OCI-LY1 (cell line): ENCODE results near the gene SYNPO2.

Source experiments
- H2AFZ ChIP-seq: fragments of 200-600 bp; sonication (generic), shearing (Covaris generic); 2 replicates; pipeline ENCODE4 v1.6.0; 2014; ENCODE audit warnings: antibody characterized with exemption, mild to moderate bottlenecking, low read length
- H3F3A ChIP-seq: fragments of 200-600 bp; sonication (generic), shearing (Covaris generic); 2 replicates; pipeline ENCODE4 v1.6.0; 2014; ENCODE audit warnings: mild to moderate bottlenecking, antibody characterized with exemption, low read length, moderate library complexity; ENCODE audit not compliant: insufficient read depth
- H3K27ac ChIP-seq: fragments of 200-600 bp; sonication (generic); 2 replicates; pipeline ENCODE4 v1.5.1; 2014; ENCODE audit warnings: low read length, mixed run types, mild to moderate bottlenecking, low read depth; ENCODE audit not compliant: poor library complexity, severe bottlenecking
- H3K27me3 ChIP-seq: fragments of 200-600 bp; sonication (generic); 2 replicates; pipeline ENCODE4 v1.6.0; 2014; ENCODE audit warnings: antibody characterized with exemption, mild to moderate bottlenecking, low read length, moderate library complexity; ENCODE audit not compliant: insufficient read depth
- H3K36me3 ChIP-seq: fragments of 200-600 bp; sonication (generic); 2 replicates; pipeline ENCODE4 v1.6.1; 2014; ENCODE audit warnings: mild to moderate bottlenecking, antibody characterized with exemption, low read length, moderate library complexity, mixed read lengths; ENCODE audit not compliant: insufficient read depth
- H3K4me1 ChIP-seq: fragments of 200-600 bp; sonication (generic); 2 replicates; pipeline ENCODE4 v1.5.1; 2014; ENCODE audit warnings: mild to moderate bottlenecking, low read length, moderate library complexity; ENCODE audit not compliant: insufficient read depth, severe bottlenecking
- H3K4me2 ChIP-seq: fragments of 200-600 bp; sonication (generic), shearing (Covaris generic); 2 replicates; pipeline ENCODE4 v1.6.1; 2014; ENCODE audit warnings: low read length
- H3K4me3 ChIP-seq: fragments of 200-600 bp; sonication (generic); 2 replicates; pipeline ENCODE4 v1.5.1; 2014; ENCODE audit warnings: low read length, low read depth, mild to moderate bottlenecking, mixed read lengths; ENCODE audit not compliant: poor library complexity, severe bottlenecking
- H3K79me2 ChIP-seq: fragments of 200-600 bp; shearing (Covaris generic); 2 replicates; pipeline ENCODE4 v1.6.1; 2016; ENCODE audit warnings: mixed run types, low read length, mixed read lengths; ENCODE audit not compliant: insufficient read depth
- H3K9ac ChIP-seq: fragments of 200-600 bp; sonication (generic), shearing (Covaris generic); 2 replicates; pipeline ENCODE4 v1.6.1; 2014; ENCODE audit warnings: mild to moderate bottlenecking, low read length, mixed read lengths
- H3K9me2 ChIP-seq: fragments of 200-600 bp; sonication (generic), shearing (Covaris generic); 2 replicates; pipeline ENCODE4 v1.6.1; 2014; ENCODE audit warnings: low read depth, mild to moderate bottlenecking, low read length, mixed read lengths
- H3K9me3 ChIP-seq: fragments of 200-600 bp; shearing (Covaris generic); 2 replicates; pipeline ENCODE4 v1.6.1; 2014; ENCODE audit warnings: low read length, mixed read lengths
- H4K20me1 ChIP-seq: fragments of 200-600 bp; sonication (generic), shearing (Covaris generic); 2 replicates; pipeline ENCODE4 v1.6.0; 2016; ENCODE audit warnings: mild to moderate bottlenecking, low read length; ENCODE audit not compliant: insufficient read depth
- EZH2 ChIP-seq: fragments of 200-600 bp; sonication (generic), shearing (Covaris generic); IDR thresholded peaks from 2 replicates; pipeline ENCODE4 v1.8.0; 2017; ENCODE audit warnings: borderline replicate concordance, mixed run types, mild to moderate bottlenecking, antibody characterized with exemption, low read length, moderate library complexity, mixed read lengths
- TF ChIP-seq, protein P1 (sequence below): fragments of 200-600 bp; sonication (generic), shearing (Covaris generic); IDR thresholded peaks from 2 replicates; pipeline ENCODE4 v1.5.1; 2017; ENCODE audit warnings: mild to moderate bottlenecking, antibody characterized with exemption, low read length, moderate library complexity, mixed read lengths

SYNPO2 gene

DNA sequence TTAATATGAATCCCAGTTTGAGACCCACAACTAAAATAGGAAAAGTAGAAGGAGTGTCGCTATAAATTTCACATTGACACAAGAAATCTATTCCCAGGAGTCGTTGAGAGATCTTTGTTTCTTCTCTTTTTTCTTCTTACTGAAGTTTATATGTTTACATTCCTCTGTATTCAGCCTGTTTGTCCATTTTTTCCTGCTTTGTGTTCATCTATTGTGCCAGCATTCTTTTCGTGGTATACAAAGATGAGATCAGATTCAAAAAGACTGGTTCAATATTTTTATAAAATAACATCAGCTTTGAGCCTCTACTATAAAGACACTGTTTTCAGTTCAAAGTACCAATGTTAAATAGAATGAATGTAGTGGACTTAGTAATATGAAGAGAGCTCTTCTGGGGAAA is 151.6 kb downstream of the SYNPO2 start:
- no peaks in the 10 kb centered on the region for H3K9me2 ChIP-seq
- no peaks in the 10 kb centered on the region for H3K79me2 ChIP-seq
- H2AFZ ChIP-seq: no peak overlapping the region
- H4K20me1 ChIP-seq: no peaks in the 10 kb centered on the region
- no peaks in the 10 kb centered on the region for H3F3A ChIP-seq
- H3K27ac ChIP-seq: no peak overlapping the region
- peaks cover 38% of the 10 kb centered on the region for H3K4me1 ChIP-seq
- H3K36me3 ChIP-seq: no peaks in the 10 kb centered on the region
- H3K9me3 ChIP-seq: no peaks in the 10 kb centered on the region
- no peak overlapping the region for H3K9ac ChIP-seq
- no peaks in the 10 kb centered on the region for H3K27me3 ChIP-seq
- TF ChIP-seq EZH2: no peak
- TF ChIP-seq, protein P1, sequence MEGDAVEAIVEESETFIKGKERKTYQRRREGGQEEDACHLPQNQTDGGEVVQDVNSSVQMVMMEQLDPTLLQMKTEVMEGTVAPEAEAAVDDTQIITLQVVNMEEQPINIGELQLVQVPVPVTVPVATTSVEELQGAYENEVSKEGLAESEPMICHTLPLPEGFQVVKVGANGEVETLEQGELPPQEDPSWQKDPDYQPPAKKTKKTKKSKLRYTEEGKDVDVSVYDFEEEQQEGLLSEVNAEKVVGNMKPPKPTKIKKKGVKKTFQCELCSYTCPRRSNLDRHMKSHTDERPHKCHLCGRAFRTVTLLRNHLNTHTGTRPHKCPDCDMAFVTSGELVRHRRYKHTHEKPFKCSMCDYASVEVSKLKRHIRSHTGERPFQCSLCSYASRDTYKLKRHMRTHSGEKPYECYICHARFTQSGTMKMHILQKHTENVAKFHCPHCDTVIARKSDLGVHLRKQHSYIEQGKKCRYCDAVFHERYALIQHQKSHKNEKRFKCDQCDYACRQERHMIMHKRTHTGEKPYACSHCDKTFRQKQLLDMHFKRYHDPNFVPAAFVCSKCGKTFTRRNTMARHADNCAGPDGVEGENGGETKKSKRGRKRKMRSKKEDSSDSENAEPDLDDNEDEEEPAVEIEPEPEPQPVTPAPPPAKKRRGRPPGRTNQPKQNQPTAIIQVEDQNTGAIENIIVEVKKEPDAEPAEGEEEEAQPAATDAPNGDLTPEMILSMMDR: no peak
- H3K4me3 ChIP-seq: no peak overlapping the region
- H3K4me2 ChIP-seq: no peak overlapping the region

GRCh38 chr4:119040694-119041185 is 152.1 kb downstream of the SYNPO2 start:
- Histone ChIP-seq H3K36me3 (no peaks in the 10 kb centered on the region), H4K20me1 (no peaks in the 10 kb centered on the region), H2AFZ (no peak overlapping the region), H3K9me2 (no peaks in the 10 kb centered on the region), H3K27me3 (no peaks in the 10 kb centered on the region), H3K9me3 (no peaks in the 10 kb centered on the region), H3K4me1 (peaks cover 43% of the 10 kb centered on the region), H3K27ac (no peak overlapping the region), H3K4me3 (no peak overlapping the region), H3K4me2 (no peak overlapping the region), H3F3A (no peaks in the 10 kb centered on the region), H3K9ac (no peak overlapping the region), H3K79me2 (no peaks in the 10 kb centered on the region)
- TF ChIP-seq, protein P1: no peak
- TF ChIP-seq EZH2: no peak

- TF ChIP-seq, protein P1: no peak
- TF ChIP-seq EZH2: no peak
- Histone ChIP-seq H3K36me3 (no peaks in the 10 kb centered on the region), H3K9me2 (no peaks in the 10 kb centered on the region), H3K4me1 (peaks cover 49% of the 10 kb centered on the region), H4K20me1 (no peaks in the 10 kb centered on the region), H3K27ac (no peak overlapping the region), H2AFZ (no peak overlapping the region), H3K4me3 (no peak overlapping the region), H3K9me3 (no peaks in the 10 kb centered on the region), H3F3A (no peaks in the 10 kb centered on the region), H3K27me3 (no peaks in the 10 kb centered on the region), H3K4me2 (no peak overlapping the region), H3K9ac (no peak overlapping the region), H3K79me2 (no peaks in the 10 kb centered on the region)
Measured at GRCh38 chr4:119041396-119041795, 152.7 kb downstream of the SYNPO2 start.
